ENCODE data around the gene RAB6A. TPM values are rescaled to one million over a fixed set of nuclear protein-coding genes. Genes with fewer than 3 reads are reported as not detected.

The RAB6A gene
- total RNA-seq, 3 donors from 2014 or later (not counting 1 experiment from before 2014, with no cell fraction given) = 72.2 to 107 (median 97.7) TPM

DNA sequence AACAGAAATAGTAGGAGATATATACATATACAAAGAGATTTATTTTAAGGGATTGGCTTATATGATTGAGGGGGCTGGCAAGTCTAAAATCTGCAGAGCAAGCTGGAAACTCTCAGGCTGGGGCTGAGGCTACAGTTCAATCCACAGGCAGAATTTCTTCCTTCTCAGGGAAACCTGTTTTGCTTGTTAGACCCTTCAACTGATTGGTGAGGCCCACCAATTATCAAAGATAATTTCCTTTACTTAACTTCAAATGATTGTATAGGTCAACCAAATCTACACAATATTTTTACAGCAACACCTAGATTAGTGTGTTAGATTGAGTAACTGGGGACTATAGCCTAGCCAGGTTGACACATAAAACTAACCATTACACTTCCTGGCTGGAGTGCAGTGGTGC, 119.2 kb downstream of the RAB6A start:
- no peaks in the 10 kb centered on the region for H3K36me3 ChIP-seq (ENCODE audit: control insufficient read depth, insufficient read depth, low read length)
- TF ChIP-seq, protein P1, sequence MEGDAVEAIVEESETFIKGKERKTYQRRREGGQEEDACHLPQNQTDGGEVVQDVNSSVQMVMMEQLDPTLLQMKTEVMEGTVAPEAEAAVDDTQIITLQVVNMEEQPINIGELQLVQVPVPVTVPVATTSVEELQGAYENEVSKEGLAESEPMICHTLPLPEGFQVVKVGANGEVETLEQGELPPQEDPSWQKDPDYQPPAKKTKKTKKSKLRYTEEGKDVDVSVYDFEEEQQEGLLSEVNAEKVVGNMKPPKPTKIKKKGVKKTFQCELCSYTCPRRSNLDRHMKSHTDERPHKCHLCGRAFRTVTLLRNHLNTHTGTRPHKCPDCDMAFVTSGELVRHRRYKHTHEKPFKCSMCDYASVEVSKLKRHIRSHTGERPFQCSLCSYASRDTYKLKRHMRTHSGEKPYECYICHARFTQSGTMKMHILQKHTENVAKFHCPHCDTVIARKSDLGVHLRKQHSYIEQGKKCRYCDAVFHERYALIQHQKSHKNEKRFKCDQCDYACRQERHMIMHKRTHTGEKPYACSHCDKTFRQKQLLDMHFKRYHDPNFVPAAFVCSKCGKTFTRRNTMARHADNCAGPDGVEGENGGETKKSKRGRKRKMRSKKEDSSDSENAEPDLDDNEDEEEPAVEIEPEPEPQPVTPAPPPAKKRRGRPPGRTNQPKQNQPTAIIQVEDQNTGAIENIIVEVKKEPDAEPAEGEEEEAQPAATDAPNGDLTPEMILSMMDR (IDR thresholded peaks at IDR 0.05) = no peak
- H3K27me3 ChIP-seq (ENCODE audit: control insufficient read depth, insufficient read depth, low read length) = no peaks in the 10 kb centered on the region
- H3K27ac ChIP-seq (ENCODE audit: low read length) = no peak overlapping the region
- intact Hi-C loops (cut with micrococcal nuclease) = no loop called here
- Mint-ChIP-seq H3K27ac (no peak overlapping the region), H3K27me3 (ENCODE audit: low read depth in 2 of 2) (peaks cover 4 to 10% of the 10 kb centered on the region in 2 donors), H3K9me3 (no peaks in the 10 kb centered on the region), H3K36me3 (no peaks in the 10 kb centered on the region), H3K4me3 (no peak overlapping the region), H3K4me1 (no peaks in the 10 kb centered on the region)
- ATAC-seq = no peak
- no peaks in the 10 kb centered on the region for H3K9me3 ChIP-seq (ENCODE audit: control insufficient read depth, insufficient read depth, low read length)
- H3K4me3 ChIP-seq (ENCODE audit: low read length) = no peak overlapping the region
- peaks cover under 1% of the 10 kb centered on the region for H3K4me1 ChIP-seq (ENCODE audit: control insufficient read depth, insufficient read depth, low read length)
- DNase-seq = no peak

DNA sequence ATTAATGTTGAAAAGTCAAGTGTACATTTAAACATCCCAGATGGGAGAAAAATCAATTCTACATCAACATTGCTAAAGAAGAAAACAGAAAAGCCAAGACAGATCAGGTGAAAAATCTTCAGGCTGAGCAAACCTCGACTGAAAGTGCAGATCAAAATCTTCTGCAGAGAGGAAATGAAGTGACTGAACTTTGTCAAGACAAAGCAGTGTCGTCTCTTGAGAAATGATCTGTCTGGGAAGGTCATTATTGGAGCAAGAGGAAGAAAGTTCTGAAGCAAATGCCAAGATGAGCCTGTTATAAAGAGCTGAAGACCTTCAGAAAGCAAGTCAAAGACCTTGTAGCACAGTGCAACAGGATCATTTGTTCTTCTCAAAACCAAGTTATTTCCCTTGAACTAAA, 120.3 kb downstream of the RAB6A start:
- TF ChIP-seq, protein P1 (IDR thresholded peaks at IDR 0.05) = no peak
- Histone ChIP-seq H3K27ac (ENCODE audit: low read length) (no peak overlapping the region), H3K4me3 (ENCODE audit: low read length) (no peak overlapping the region), H3K27me3 (ENCODE audit: control insufficient read depth, insufficient read depth, low read length) (no peaks in the 10 kb centered on the region), H3K4me1 (ENCODE audit: control insufficient read depth, insufficient read depth, low read length) (no peaks in the 10 kb centered on the region), H3K9me3 (ENCODE audit: control insufficient read depth, insufficient read depth, low read length) (no peaks in the 10 kb centered on the region), H3K36me3 (ENCODE audit: control insufficient read depth, insufficient read depth, low read length) (no peaks in the 10 kb centered on the region)
- 22% methylated on average over 2 of the region's 2 CpGs for WGBS (ENCODE audit: insufficient coverage)
- intact Hi-C loops (cut with micrococcal nuclease) = no loop called here
- Mint-ChIP-seq H3K36me3 (no peaks in the 10 kb centered on the region), H3K4me3 (no peak overlapping the region), H3K4me1 (no peaks in the 10 kb centered on the region), H3K27ac (no peak overlapping the region), H3K27me3 (ENCODE audit: low read depth in 2 of 2) (peaks cover 4 to 5% of the 10 kb centered on the region in 2 donors), H3K9me3 (no peaks in the 10 kb centered on the region)
- DNase-seq (peak in 1 of 2 donors; percentile 22), ATAC-seq (no peak)

DNA sequence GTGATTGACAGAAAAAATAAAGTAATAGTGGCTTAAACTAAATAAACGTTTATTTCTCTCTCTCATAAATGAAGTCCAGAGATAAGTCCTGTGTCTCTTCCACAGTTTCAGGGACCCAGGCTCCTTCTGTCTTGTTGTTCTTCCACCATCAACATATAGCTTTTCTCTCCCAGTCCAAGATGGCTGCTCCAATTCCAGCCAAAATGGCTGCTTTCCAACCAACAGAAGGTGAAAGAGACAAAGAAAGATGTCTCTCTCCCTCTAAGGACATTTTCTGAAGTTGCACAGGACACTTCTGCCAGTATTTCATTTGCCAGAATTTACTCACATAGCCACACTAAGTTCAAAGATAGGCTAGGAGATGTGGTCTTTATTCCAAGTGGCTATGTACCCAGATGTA, 123.9 kb downstream of the RAB6A start:
- Mint-ChIP-seq H3K27ac (no peak overlapping the region), H3K36me3 (no peaks in the 10 kb centered on the region), H3K4me3 (no peak overlapping the region), H3K4me1 (peaks cover 0 to 6% of the 10 kb centered on the region in 2 donors), H3K9me3 (no peaks in the 10 kb centered on the region), H3K27me3 (ENCODE audit: low read depth in 2 of 2) (peaks cover 0 to 4% of the 10 kb centered on the region in 2 donors)
- H3K4me3 ChIP-seq (ENCODE audit: low read length) = no peak overlapping the region
- no peaks in the 10 kb centered on the region for H3K27me3 ChIP-seq (ENCODE audit: control insufficient read depth, insufficient read depth, low read length)
- no peaks in the 10 kb centered on the region for H3K36me3 ChIP-seq (ENCODE audit: control insufficient read depth, insufficient read depth, low read length)
- no peak for DNase-seq
- TF ChIP-seq, protein P1 (IDR thresholded peaks at IDR 0.05) = no peak
- no peaks in the 10 kb centered on the region for H3K4me1 ChIP-seq (ENCODE audit: control insufficient read depth, insufficient read depth, low read length)
- no peak overlapping the region for H3K27ac ChIP-seq (ENCODE audit: low read length)
- 90% methylated on average over 1 of the region's 1 CpG for WGBS (ENCODE audit: insufficient coverage)
- intact Hi-C loops (cut with micrococcal nuclease) = no loop called here
- no peaks in the 10 kb centered on the region for H3K9me3 ChIP-seq (ENCODE audit: control insufficient read depth, insufficient read depth, low read length)
- ATAC-seq = no peak

DNA sequence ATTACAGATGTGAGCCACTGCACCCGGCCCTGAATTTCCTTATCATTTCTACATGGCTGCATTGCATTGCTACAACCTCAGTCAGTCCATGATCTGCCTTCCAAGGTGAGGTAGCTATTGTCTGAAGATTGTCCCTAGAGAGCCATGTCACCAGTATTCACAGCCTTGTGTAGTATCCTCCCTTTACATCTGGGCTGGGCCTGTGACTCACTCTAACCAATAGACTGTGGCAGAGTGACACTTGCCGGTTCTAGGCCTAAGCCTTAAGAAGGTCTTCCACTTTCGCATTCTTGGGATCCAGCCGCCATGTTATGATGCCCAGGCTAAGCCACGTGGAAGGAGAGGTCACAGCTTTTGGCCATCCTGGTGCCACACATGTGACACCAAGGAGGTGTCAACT, 124.6 kb downstream of the RAB6A start:
- no peak overlapping the region for H3K4me3 ChIP-seq (ENCODE audit: low read length)
- ATAC-seq (no peak), DNase-seq (no peak)
- H3K4me1 Mint-ChIP-seq = peaks cover 0 to 6% of the 10 kb centered on the region in 2 donors
- intact Hi-C loops (cut with micrococcal nuclease) = no loop called here
- TF ChIP-seq, protein P1 (IDR thresholded peaks at IDR 0.05) = no peak
- H3K27me3 ChIP-seq (ENCODE audit: control insufficient read depth, insufficient read depth, low read length) = no peaks in the 10 kb centered on the region
- H3K4me3 Mint-ChIP-seq = no peak overlapping the region
- H3K27ac ChIP-seq (ENCODE audit: low read length) = no peak overlapping the region
- H3K27ac Mint-ChIP-seq = no peak overlapping the region
- H3K36me3 Mint-ChIP-seq = no peaks in the 10 kb centered on the region
- WGBS (ENCODE audit: insufficient coverage) = 92% methylated on average over 5 of the region's 5 CpGs
- no peaks in the 10 kb centered on the region for H3K4me1 ChIP-seq (ENCODE audit: control insufficient read depth, insufficient read depth, low read length)
- peaks cover 0 to 4% of the 10 kb centered on the region in 2 donors for H3K27me3 Mint-ChIP-seq (ENCODE audit: low read depth in 2 of 2)
- no peaks in the 10 kb centered on the region for H3K9me3 ChIP-seq (ENCODE audit: control insufficient read depth, insufficient read depth, low read length)
- no peaks in the 10 kb centered on the region for H3K36me3 ChIP-seq (ENCODE audit: control insufficient read depth, insufficient read depth, low read length)
- H3K9me3 Mint-ChIP-seq = no peaks in the 10 kb centered on the region

Measured in natural killer cell (primary cell).